ENCODE data around the gene ATP5MC2.

ATP5MC2 gene

DNA sequence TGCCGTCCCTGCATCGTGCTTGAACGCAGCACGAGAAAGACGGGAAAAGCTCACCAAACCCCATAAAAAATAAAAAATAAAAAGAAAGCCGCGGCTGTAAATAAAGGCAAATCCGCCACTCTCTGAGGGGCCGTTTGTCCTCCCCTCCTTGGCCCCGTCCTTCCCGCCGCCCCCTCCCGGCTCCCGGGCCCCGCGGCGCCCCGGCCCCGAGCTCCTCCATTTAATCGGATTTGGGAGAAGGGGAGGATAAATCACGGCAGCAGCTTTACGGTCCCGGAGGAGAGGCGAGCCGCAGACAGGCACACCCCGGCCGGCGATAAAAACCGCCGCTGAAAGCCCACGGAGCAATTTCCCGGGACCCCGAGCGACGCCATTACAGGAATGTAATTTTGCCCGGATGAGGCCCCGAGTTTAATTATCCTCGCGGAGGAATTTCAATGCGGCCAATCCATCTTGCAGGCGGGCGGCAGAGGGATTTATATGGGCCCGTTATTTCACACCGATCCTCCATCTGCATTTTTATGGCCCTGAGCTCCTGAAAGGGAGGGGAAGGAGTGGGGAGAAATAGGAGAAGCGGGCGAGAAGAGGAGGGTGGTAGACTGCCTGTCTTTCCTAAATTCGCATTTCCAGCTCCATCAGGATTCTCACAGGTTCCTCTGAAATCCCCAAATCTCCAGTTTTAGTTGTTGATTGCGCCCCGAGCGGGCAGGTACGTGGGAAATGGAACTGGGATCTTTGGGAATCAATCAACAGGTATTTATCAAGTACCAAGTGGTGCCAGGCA, 1.3 kb upstream of the ATP5MC2 start:
- no peak for DNase-seq (ENCODE audit: extremely low spot score)
- TF ChIP-seq ELF4 (IDR thresholded peaks at IDR 0.05) (no peak), HDGF (IDR thresholded peaks at IDR 0.05; ENCODE audit: borderline replicate concordance) (no peak), FOXA1 (IDR thresholded peaks at IDR 0.05) (no peak), LEF1 (IDR thresholded peaks at IDR 0.05; ENCODE audit: borderline replicate concordance) (no peak), SUZ12 (IDR thresholded peaks at IDR 0.05) (no peak), ARNT (IDR thresholded peaks at IDR 0.05) (no peak), CTBP1 (IDR thresholded peaks at IDR 0.05; ENCODE audit: borderline replicate concordance) (no peak), ZNF384 (IDR thresholded peaks at IDR 0.05) (no peak), BHLHE40 (IDR thresholded peaks at IDR 0.05; ENCODE audit: borderline replicate concordance) (no peak), SP1 (IDR thresholded peaks at IDR 0.05) (no peak), FOXM1 (IDR thresholded peaks at IDR 0.05; ENCODE audit: borderline replicate concordance) (no peak), L3MBTL2 (conservative IDR thresholded peaks at IDR 0.05) (no peak; the same call in 1 of the 2 replicates), TARDBP (IDR thresholded peaks at IDR 0.05) (no peak), FOXK2 (IDR thresholded peaks at IDR 0.05) (no peak), NFRKB (IDR thresholded peaks at IDR 0.05) (peak; percentile 65)
- TF ChIP-seq, protein P1, sequence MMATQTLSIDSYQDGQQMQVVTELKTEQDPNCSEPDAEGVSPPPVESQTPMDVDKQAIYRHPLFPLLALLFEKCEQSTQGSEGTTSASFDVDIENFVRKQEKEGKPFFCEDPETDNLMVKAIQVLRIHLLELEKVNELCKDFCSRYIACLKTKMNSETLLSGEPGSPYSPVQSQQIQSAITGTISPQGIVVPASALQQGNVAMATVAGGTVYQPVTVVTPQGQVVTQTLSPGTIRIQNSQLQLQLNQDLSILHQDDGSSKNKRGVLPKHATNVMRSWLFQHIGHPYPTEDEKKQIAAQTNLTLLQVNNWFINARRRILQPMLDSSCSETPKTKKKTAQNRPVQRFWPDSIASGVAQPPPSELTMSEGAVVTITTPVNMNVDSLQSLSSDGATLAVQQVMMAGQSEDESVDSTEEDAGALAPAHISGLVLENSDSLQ (IDR thresholded peaks at IDR 0.05), result peak; percentile 6; the same call in 1 of the 2 replicates
- ChIA-PET POLR2A (interaction anchor here (0.7 to 6.6 kb wide), 24 partner anchors 8 to 356 kb away, joined by 3 to 129 read pairs (median 4); partner anchors contain the start of genes AAAS, ATF7, CISTR and TARBP2), CTCF (interaction anchor here (0.6 to 1.6 kb wide), 4 partner anchors 23 to 134 kb away, joined by 3 to 5 read pairs (median 4); no protein-coding TSS in a partner anchor)

DNA sequence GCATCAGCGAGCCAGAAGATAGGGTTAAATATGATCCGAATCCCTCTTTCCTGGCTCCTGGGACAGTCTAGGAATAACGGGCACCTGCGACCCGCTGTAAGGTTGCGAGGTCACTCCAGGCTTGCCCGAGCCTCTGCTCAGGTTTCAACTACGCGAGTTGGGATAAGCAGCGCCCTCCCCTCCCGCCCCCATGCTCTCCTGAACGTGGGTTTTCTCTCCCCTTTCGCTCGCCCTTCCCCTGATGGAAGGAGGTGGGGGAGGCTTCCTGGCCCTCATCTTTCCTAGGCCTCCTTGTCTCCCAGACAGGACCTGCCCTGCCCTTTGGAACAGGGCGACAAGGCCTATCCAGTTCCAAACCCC, 753 bp upstream of the ATP5MC2 start:
- POLR2A ChIA-PET, result interaction anchor here (0.7 to 6.6 kb wide), 27 partner anchors 8 to 355 kb away, joined by 3 to 129 read pairs (median 6); partner anchors contain the start of genes AAAS, ATF7, CISTR and TARBP2
- CTCF ChIA-PET, result interaction anchor here (1.0 to 1.6 kb wide), 4 partner anchors 17 to 133 kb away, joined by 3 to 5 read pairs (median 4); no protein-coding TSS in a partner anchor
- no peak for TF ChIP-seq FOXK2 (IDR thresholded peaks at IDR 0.05)
- TF ChIP-seq ARNT (IDR thresholded peaks at IDR 0.05), result no peak
- TF ChIP-seq FOXM1 (IDR thresholded peaks at IDR 0.05; ENCODE audit: borderline replicate concordance), result no peak
- TF ChIP-seq ZNF384 (IDR thresholded peaks at IDR 0.05), result no peak
- no peak for TF ChIP-seq ELF4 (IDR thresholded peaks at IDR 0.05)
- TF ChIP-seq LEF1 (IDR thresholded peaks at IDR 0.05; ENCODE audit: borderline replicate concordance), result no peak
- no peak for TF ChIP-seq SUZ12 (IDR thresholded peaks at IDR 0.05)
- TF ChIP-seq BHLHE40 (IDR thresholded peaks at IDR 0.05; ENCODE audit: borderline replicate concordance), result no peak
- no peak for TF ChIP-seq SP1 (IDR thresholded peaks at IDR 0.05)
- TF ChIP-seq FOXA1 (IDR thresholded peaks at IDR 0.05), result no peak
- TF ChIP-seq CTBP1 (IDR thresholded peaks at IDR 0.05; ENCODE audit: borderline replicate concordance), result no peak
- TF ChIP-seq NFRKB (IDR thresholded peaks at IDR 0.05), result no peak
- no peak for TF ChIP-seq L3MBTL2 (conservative IDR thresholded peaks at IDR 0.05)
- no peak for TF ChIP-seq TARDBP (IDR thresholded peaks at IDR 0.05)
- TF ChIP-seq HDGF (IDR thresholded peaks at IDR 0.05; ENCODE audit: borderline replicate concordance), result no peak
- TF ChIP-seq, protein P1 (IDR thresholded peaks at IDR 0.05), result no peak
- peak; percentile 40 for DNase-seq (ENCODE audit: extremely low spot score)

DNA sequence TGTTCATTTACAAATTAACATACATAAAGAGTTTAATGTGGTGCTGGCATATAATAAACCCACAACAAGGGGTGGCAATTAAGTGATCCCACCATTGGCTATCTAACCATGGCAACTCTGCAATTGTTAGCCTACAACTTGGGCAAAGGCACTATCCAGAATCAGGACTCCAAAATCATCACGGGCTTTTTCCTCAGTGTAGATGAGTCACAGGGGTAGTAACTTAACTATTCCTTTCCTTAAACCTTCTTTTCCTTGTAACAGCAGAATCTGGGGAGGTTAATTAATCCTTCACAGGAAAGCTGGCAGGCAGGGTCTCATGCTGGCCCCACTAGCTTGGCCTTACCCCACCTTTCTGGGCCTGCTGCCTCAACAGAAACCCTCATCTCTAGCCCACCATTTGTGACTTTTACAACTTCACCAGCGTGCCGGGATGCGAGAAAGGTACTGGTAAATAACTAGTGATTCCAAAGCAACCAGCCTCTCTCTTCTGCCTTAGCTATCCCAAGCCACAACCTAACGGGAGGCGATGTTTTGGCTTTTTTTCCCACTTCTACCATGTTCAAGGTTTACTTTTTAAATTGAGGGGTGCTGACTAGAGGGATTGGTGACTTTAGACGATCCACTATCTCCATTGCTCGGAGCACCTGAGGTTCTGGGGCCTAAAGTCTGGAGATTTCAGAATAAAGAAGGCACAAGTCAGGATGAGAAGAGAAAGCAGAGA, 744 bp downstream of the ATP5MC2 start:
- DNase-seq (ENCODE audit: extremely low spot score), result no peak
- no peak for TF ChIP-seq NFRKB (IDR thresholded peaks at IDR 0.05)
- TF ChIP-seq ZNF384 (IDR thresholded peaks at IDR 0.05), result no peak
- TF ChIP-seq ELF4 (IDR thresholded peaks at IDR 0.05), result no peak
- TF ChIP-seq TARDBP (IDR thresholded peaks at IDR 0.05), result no peak
- TF ChIP-seq BHLHE40 (IDR thresholded peaks at IDR 0.05; ENCODE audit: borderline replicate concordance), result no peak
- no peak for TF ChIP-seq CTBP1 (IDR thresholded peaks at IDR 0.05; ENCODE audit: borderline replicate concordance)
- no peak for TF ChIP-seq SP1 (IDR thresholded peaks at IDR 0.05)
- POLR2A ChIA-PET, result interaction anchor here (0.6 to 6.6 kb wide), 24 partner anchors 10 to 376 kb away, joined by 3 to 129 read pairs (median 4); partner anchors contain the start of genes AAAS, ATF7, MYG1 and TARBP2
- CTCF ChIA-PET, result interaction anchor here (0.5 to 2.0 kb wide), 14 partner anchors 10 to 611 kb away, joined by 3 to 9 read pairs (median 3); no protein-coding TSS in a partner anchor

DNA sequence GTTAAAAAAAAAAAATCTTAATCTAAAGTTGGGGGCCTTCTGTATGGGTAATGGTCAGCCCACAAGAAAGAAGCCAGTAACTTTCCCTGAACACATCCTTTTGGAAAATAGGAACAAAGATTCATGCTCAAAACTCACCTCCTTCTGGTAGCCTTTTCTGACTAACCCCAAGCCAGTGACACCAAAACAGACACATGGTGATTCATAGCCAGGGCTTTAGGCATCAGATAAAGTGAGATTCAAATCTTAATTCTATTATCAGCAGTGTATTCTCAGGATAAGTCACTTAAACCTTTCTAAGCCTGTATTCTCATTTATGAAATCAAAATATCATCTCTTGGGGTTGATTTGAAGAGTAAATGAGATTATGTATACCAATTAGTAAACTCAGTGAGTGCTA, 4.9 kb downstream of the ATP5MC2 start:
- POLR2A ChIA-PET, result interaction anchor here (1.4 kb wide), 1 partner anchor 63 kb away, joined by 3 read pairs; no protein-coding TSS in a partner anchor
- TF ChIP-seq HDGF (IDR thresholded peaks at IDR 0.05; ENCODE audit: borderline replicate concordance) (no peak), CTBP1 (IDR thresholded peaks at IDR 0.05; ENCODE audit: borderline replicate concordance) (no peak), L3MBTL2 (conservative IDR thresholded peaks at IDR 0.05) (no peak), NFRKB (IDR thresholded peaks at IDR 0.05) (no peak), ZNF384 (IDR thresholded peaks at IDR 0.05) (no peak), SUZ12 (IDR thresholded peaks at IDR 0.05) (no peak), SP1 (IDR thresholded peaks at IDR 0.05) (no peak), TARDBP (IDR thresholded peaks at IDR 0.05) (no peak), FOXM1 (IDR thresholded peaks at IDR 0.05; ENCODE audit: borderline replicate concordance) (no peak), ELF4 (IDR thresholded peaks at IDR 0.05) (no peak), FOXK2 (IDR thresholded peaks at IDR 0.05) (no peak)
- TF ChIP-seq, protein P1 (IDR thresholded peaks at IDR 0.05), result no peak
- no peak for DNase-seq (ENCODE audit: extremely low spot score)
- CTCF ChIA-PET, result interaction anchor here (0.5 kb wide), 1 partner anchor 15 kb away, joined by 3 read pairs; no protein-coding TSS in a partner anchor

DNA sequence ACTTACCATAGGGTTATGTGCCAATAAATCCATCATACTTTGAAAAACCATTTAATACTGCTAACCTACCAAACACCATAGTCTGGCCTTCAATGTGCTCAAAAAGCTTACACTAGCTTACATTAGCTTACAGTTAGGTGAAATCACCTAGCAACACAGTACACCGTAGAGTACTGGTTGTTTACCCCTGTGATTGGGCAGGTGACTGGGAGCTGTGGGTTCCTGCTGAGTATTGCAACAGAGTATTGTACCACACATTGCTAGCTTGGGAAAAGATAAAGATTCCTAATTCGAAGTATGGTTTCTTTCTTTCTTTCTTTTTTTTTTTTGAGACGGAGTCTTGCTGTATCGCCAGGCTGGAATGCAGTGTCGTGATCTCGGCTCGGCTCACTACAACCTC, 5.6 kb downstream of the ATP5MC2 start:
- CTCF ChIA-PET, result no interaction called here
- no peak for TF ChIP-seq TARDBP (IDR thresholded peaks at IDR 0.05)
- no peak for TF ChIP-seq FOXK2 (IDR thresholded peaks at IDR 0.05)
- no peak for TF ChIP-seq LEF1 (IDR thresholded peaks at IDR 0.05; ENCODE audit: borderline replicate concordance)
- no peak for TF ChIP-seq ZNF384 (IDR thresholded peaks at IDR 0.05)
- no peak for TF ChIP-seq FOXA1 (IDR thresholded peaks at IDR 0.05)
- no peak for TF ChIP-seq ARNT (IDR thresholded peaks at IDR 0.05)
- TF ChIP-seq L3MBTL2 (conservative IDR thresholded peaks at IDR 0.05), result no peak
- no peak for TF ChIP-seq SP1 (IDR thresholded peaks at IDR 0.05)
- TF ChIP-seq SUZ12 (IDR thresholded peaks at IDR 0.05), result no peak
- TF ChIP-seq NFRKB (IDR thresholded peaks at IDR 0.05), result no peak
- no peak for TF ChIP-seq FOXM1 (IDR thresholded peaks at IDR 0.05; ENCODE audit: borderline replicate concordance)
- no peak for TF ChIP-seq HDGF (IDR thresholded peaks at IDR 0.05; ENCODE audit: borderline replicate concordance)
- no peak for DNase-seq (ENCODE audit: extremely low spot score)
- POLR2A ChIA-PET, result interaction anchor here (1.4 kb wide), 1 partner anchor 62 kb away, joined by 3 read pairs; no protein-coding TSS in a partner anchor
